GM13977 (cell line): ENCODE data around the gene FAM168B.

Experiments used
- DNase-seq: peaks from one replicate; pipeline ENCODE4 v3.0.0; 2012; ENCODE audit warnings: low spot score
- in situ Hi-C: fragments of 300-500 bp; cut with MboI; formaldehyde crosslinking; loops from one replicate; pipeline ENCODE4 v1.12.0; 2022; ENCODE audit warnings: low sequenced_read_pairs, low pct_unique_long_range_greater_than_20kb, mixed read lengths, inconsistent platforms; ENCODE audit not compliant: unreplicated experiment
- TF ChIP-seq, protein P1 (sequence below): IDR thresholded peaks from 2 replicates; pipeline ENCODE4 v1.5.1; 2012; ENCODE audit warnings: mild to moderate bottlenecking, control low read depth; ENCODE audit not compliant: insufficient read depth; ENCODE audit errors: extremely low read depth, missing control alignments

The FAM168B gene

GRCh38 chr2:131048641-131049040 is 44.6 kb downstream of the FAM168B start:
- DNase-seq = no peak
- in situ Hi-C loops = no loop called here
- TF ChIP-seq, protein P1, sequence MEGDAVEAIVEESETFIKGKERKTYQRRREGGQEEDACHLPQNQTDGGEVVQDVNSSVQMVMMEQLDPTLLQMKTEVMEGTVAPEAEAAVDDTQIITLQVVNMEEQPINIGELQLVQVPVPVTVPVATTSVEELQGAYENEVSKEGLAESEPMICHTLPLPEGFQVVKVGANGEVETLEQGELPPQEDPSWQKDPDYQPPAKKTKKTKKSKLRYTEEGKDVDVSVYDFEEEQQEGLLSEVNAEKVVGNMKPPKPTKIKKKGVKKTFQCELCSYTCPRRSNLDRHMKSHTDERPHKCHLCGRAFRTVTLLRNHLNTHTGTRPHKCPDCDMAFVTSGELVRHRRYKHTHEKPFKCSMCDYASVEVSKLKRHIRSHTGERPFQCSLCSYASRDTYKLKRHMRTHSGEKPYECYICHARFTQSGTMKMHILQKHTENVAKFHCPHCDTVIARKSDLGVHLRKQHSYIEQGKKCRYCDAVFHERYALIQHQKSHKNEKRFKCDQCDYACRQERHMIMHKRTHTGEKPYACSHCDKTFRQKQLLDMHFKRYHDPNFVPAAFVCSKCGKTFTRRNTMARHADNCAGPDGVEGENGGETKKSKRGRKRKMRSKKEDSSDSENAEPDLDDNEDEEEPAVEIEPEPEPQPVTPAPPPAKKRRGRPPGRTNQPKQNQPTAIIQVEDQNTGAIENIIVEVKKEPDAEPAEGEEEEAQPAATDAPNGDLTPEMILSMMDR = no peak

GRCh38 chr2:131047920-131048560 is 45.2 kb downstream of the FAM168B start:
- TF ChIP-seq, protein P1 = no peak
- in situ Hi-C loops = no loop called here
- DNase-seq = no peak

GRCh38 chr2:131046918-131047652 is 46.2 kb downstream of the FAM168B start:
- TF ChIP-seq, protein P1 = no peak
- no peak for DNase-seq
- in situ Hi-C loops = no loop called here

DNA sequence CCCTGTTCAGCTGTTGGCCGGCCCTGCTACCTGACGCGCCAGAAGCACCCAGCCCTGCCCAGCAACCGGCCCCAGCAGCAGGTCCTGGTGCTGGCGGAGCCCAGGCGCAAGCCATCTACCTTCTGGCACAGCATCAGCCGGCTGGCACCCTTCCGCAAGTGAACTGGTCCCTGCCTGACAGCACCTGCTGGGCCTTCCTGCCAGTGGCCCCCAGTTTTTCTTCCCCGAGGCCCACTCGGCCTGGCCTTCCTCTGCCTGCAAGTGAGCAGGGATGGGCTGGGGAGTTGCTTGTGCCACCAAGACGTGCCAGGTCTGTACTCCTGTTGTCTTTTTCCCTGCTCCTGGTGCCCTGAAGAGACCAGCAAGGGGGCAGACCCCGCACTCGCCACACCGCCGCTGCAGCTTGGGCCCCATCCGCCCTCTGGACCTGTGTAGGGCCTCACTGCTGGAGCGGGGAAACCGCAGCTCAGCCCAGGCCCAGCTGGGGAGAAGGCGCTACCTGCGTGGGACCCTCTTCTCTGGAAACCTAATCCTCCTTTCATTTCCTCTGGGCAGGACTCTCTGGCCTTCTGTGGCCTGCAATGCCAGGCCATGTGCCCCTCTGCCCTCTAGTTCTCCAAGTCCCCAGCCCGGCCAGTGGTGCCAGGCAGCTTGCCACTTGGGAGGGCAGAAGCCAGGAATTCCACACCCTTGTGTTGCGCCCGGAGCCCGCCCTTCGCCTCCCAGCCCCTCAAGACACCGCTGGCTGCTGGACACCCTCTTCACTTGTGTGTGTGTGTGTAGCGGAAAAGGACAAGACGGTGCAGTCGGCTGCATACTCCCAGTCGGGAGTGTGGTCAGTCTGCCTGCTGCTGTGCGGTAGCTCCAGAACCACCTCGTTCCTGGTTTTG is 47.0 kb downstream of the FAM168B start:
- TF ChIP-seq, protein P1 = no peak
- in situ Hi-C loops = no loop called here
- DNase-seq = no peak

GRCh38 chr2:131045286-131046027 is 47.8 kb downstream of the FAM168B start:
- in situ Hi-C loops = no loop called here
- peak; percentile 36 for DNase-seq
- TF ChIP-seq, protein P1 = no peak

GRCh38 chr2:131044757-131045150 is 48.5 kb downstream of the FAM168B start:
- DNase-seq = no peak
- in situ Hi-C loops = no loop called here
- TF ChIP-seq, protein P1 = no peak
